ENCODE data around the gene PDZK1IP1.

Gene PDZK1IP1

DNA sequence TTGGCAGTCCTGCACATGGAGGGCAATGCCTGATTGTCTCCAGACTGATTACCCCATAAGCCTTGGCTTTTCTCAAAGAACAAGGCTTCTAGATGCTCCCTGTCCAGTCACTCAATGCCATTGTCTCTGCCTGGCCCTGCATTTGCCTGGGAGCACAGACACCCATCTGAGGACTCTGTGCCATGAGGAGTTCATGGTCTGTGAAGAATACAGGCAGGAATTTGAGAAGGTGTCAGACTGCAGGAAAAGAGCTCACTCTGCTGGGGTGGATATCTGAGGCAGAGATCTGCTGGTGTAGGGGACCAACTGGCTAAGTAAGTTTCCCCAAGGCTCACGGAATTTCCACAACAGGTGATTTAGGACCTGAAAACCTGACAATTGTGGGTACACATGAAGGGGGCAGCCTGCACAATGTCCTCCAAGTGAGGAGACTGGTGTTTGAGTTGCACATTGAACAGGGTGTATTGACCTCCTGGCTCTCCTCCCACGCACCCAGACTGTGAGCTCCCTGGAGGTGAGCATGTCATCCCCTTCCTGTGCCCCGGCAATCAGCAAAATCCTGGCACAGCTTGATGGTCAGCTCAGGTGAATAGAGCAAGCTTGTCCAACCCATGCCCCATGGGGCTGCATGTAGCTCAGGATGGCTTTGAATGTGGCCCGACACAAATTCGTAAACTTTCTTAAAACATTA, 51.8 kb downstream of the PDZK1IP1 start:
- Histone ChIP-seq H3K36me3 (ENCODE audit: low read depth) (no peaks in the 10 kb centered on the region), H3K27ac (ENCODE audit: poor library complexity, severe bottlenecking) (no peak overlapping the region), H3K4me1 (ENCODE audit: insufficient read depth, poor library complexity, severe bottlenecking) (no peaks in the 10 kb centered on the region), H3K9me3 (ENCODE audit: severe bottlenecking) (no peaks in the 10 kb centered on the region), H3K4me3 (ENCODE audit: severe bottlenecking) (no peak overlapping the region), H3K27me3 (ENCODE audit: insufficient read depth, poor library complexity, severe bottlenecking) (no peaks in the 10 kb centered on the region)
- DNase-seq (ENCODE audit: low spot score) (no peak), ATAC-seq (ENCODE audit: low read depth) (no peak)
- TF ChIP-seq, protein P1, sequence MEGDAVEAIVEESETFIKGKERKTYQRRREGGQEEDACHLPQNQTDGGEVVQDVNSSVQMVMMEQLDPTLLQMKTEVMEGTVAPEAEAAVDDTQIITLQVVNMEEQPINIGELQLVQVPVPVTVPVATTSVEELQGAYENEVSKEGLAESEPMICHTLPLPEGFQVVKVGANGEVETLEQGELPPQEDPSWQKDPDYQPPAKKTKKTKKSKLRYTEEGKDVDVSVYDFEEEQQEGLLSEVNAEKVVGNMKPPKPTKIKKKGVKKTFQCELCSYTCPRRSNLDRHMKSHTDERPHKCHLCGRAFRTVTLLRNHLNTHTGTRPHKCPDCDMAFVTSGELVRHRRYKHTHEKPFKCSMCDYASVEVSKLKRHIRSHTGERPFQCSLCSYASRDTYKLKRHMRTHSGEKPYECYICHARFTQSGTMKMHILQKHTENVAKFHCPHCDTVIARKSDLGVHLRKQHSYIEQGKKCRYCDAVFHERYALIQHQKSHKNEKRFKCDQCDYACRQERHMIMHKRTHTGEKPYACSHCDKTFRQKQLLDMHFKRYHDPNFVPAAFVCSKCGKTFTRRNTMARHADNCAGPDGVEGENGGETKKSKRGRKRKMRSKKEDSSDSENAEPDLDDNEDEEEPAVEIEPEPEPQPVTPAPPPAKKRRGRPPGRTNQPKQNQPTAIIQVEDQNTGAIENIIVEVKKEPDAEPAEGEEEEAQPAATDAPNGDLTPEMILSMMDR (IDR thresholded peaks at IDR 0.05; ENCODE audit: poor library complexity, severe bottlenecking) = no peak

DNA sequence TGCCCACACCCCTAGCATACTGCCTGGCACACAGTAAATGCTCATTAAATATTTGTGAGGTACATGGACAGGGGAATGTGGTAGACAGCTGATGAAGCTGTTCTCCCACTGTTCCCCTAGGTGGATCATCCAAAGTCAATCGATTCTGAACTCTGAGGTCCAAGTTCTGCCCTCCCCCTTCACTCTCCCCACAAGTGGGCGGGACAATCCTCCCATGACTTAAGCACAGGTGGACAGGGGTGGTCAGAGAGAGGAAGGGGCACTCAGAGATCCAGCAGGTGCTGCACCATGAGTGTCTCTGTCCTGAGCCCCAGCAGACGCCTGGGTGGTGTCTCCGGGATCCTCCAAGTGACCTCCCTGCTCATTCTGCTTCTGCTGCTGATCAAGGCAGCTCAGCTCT, 52.6 kb downstream of the PDZK1IP1 start, which contains the start of gene CYP4A22:
Gene CYP4A22 (plus strand): TSS at position 244 of the 400 bp plus-strand sequence. CDS start 45 bp downstream, at position 289.
- no peaks in the 10 kb centered on the region for H3K9me3 ChIP-seq (ENCODE audit: severe bottlenecking)
- H3K27ac ChIP-seq (ENCODE audit: poor library complexity, severe bottlenecking) = no peak within 1 kb of the TSS
- no peaks in the 10 kb centered on the region for H3K4me1 ChIP-seq (ENCODE audit: insufficient read depth, poor library complexity, severe bottlenecking)
- DNase-seq (ENCODE audit: low spot score) = no peak
- no peak for ATAC-seq (ENCODE audit: low read depth)
- TF ChIP-seq, protein P1 (IDR thresholded peaks at IDR 0.05; ENCODE audit: poor library complexity, severe bottlenecking) = no peak
- no peaks in the 10 kb centered on the region for H3K36me3 ChIP-seq (ENCODE audit: low read depth)
- H3K27me3 ChIP-seq (ENCODE audit: insufficient read depth, poor library complexity, severe bottlenecking) = no peaks in the 10 kb centered on the region
- no peak within 1 kb of the TSS for H3K4me3 ChIP-seq (ENCODE audit: severe bottlenecking)
